T follicular helper cell (primary cell): ENCODE results near the gene GNAZ.

Experiments
- DNase-seq: peaks from one replicate; pipeline ENCODE4 v3.0.0-alpha.2; 2020; ENCODE audit warnings: low read depth

Gene GNAZ

GRCh38 chr22:23093051-23093788 lies 22.9 kb downstream of the GNAZ start:
- DNase-seq = no peak

- DNase-seq = no peak
Measured at GRCh38 chr22:23094260-23094659, 23.9 kb downstream of the GNAZ start.

GRCh38 chr22:23094695-23095681 lies 24.7 kb downstream of the GNAZ start:
- no peak for DNase-seq

GRCh38 chr22:23095733-23096342 lies 25.5 kb downstream of the GNAZ start:
- DNase-seq = no peak

- no peak for DNase-seq
Measured at GRCh38 chr22:23097412-23098229, 27.3 kb downstream of the GNAZ start.

GRCh38 chr22:23098230-23098705 lies 27.9 kb downstream of the GNAZ start:
- DNase-seq = no peak

- no peak for DNase-seq
Measured at GRCh38 chr22:23098718-23099530, 28.6 kb downstream of the GNAZ start.

GRCh38 chr22:23099531-23099804 lies 29.1 kb downstream of the GNAZ start:
- DNase-seq = no peak

- no peak for DNase-seq
Measured at GRCh38 chr22:23100124-23100801, 29.9 kb downstream of the GNAZ start.

- no peak for DNase-seq
Measured at GRCh38 chr22:23101524-23101923, 31.2 kb downstream of the GNAZ start.

- no peak for DNase-seq
Measured at GRCh38 chr22:23102002-23102655, 31.8 kb downstream of the GNAZ start.

GRCh38 chr22:23102776-23103175 lies 32.5 kb downstream of the GNAZ start:
- DNase-seq = no peak

GRCh38 chr22:23103199-23103954 lies 33.1 kb downstream of the GNAZ start:
- no peak for DNase-seq

- no peak for DNase-seq
Measured at GRCh38 chr22:23104187-23104971, 34.1 kb downstream of the GNAZ start.

GRCh38 chr22:23105304-23105703 lies 35.0 kb downstream of the GNAZ start:
- no peak for DNase-seq

GRCh38 chr22:23105919-23106318 lies 35.6 kb downstream of the GNAZ start:
- no peak for DNase-seq

- no peak for DNase-seq
Measured at GRCh38 chr22:23106344-23106743, 36.0 kb downstream of the GNAZ start.

- DNase-seq = no peak
Measured at GRCh38 chr22:23106906-23107367, 36.6 kb downstream of the GNAZ start.
